HepG2 (cell line): ENCODE data around the gene TAP1. TPM values are rescaled to one million over a fixed set of nuclear protein-coding genes. Genes with fewer than 3 reads are reported as not detected.

Experiments used
- BORCS8-MEF2B ChIP-seq: sonication (generic); formaldehyde crosslinking; IDR thresholded peaks from 2 replicates; pipeline ENCODE4 v1.8.0; 2022; ENCODE audit warnings: mild to moderate bottlenecking, missing genetic modification reagents
- CEBPG ChIP-seq: IDR thresholded peaks from 2 replicates; pipeline ENCODE4 v1.6.1; 2016
- GABPA ChIP-seq, 2 experiments: IDR thresholded peaks; 2 replicates each; pipeline ENCODE4 v1.6.1; 2011 to 2016; ENCODE audit warnings: low read depth in 2 of 2, low read length in 1 of 2, missing biosample characterization in 1 of 2, missing genetic modification characterization in 1 of 2
- HDAC1 ChIP-seq: sonication (generic); formaldehyde crosslinking; IDR thresholded peaks from 2 replicates; pipeline ENCODE4 v1.5.1; 2020; ENCODE audit warnings: mild to moderate bottlenecking, missing genetic modification reagents
- HOXA9 ChIP-seq: sonication (generic); formaldehyde crosslinking; IDR thresholded peaks from 2 replicates; pipeline ENCODE4 v1.8.1; 2022; ENCODE audit warnings: missing genetic modification reagents, mild to moderate bottlenecking, moderate library complexity, borderline replicate concordance
- RNF219 ChIP-seq: sonication (generic); formaldehyde crosslinking; IDR thresholded peaks from 2 replicates; pipeline ENCODE4 v1.5.0; 2020; ENCODE audit warnings: mild to moderate bottlenecking, missing genetic modification reagents
- SALL1 ChIP-seq: sonication (generic); formaldehyde crosslinking; IDR thresholded peaks from 2 replicates; pipeline ENCODE4 v1.8.0; 2022; ENCODE audit warnings: mild to moderate bottlenecking, missing genetic modification reagents
- SNAI1 ChIP-seq: sonication (generic); formaldehyde crosslinking; IDR thresholded peaks from 2 replicates; pipeline ENCODE4 v1.5.0; 2020; ENCODE audit warnings: mild to moderate bottlenecking, missing genetic modification reagents, borderline replicate concordance
- TCF7L2 ChIP-seq: IDR thresholded peaks from 2 replicates; pipeline ENCODE4 v1.6.1; 2011; ENCODE audit warnings: mild to moderate bottlenecking, low read depth, low read length, moderate library complexity
- UBTF ChIP-seq: sonication (generic); formaldehyde crosslinking; IDR thresholded peaks from 2 replicates; pipeline ENCODE4 v1.4.0; 2020; ENCODE audit warnings: mild to moderate bottlenecking, missing genetic modification reagents
- ZMAT3 ChIP-seq: sonication (generic); formaldehyde crosslinking; conservative IDR thresholded peaks from 2 replicates; pipeline ENCODE4 v1.7.0; 2021; ENCODE audit warnings: missing genetic modification reagents
- ZNF225 ChIP-seq: sonication (generic); formaldehyde crosslinking; IDR thresholded peaks from 2 replicates; pipeline ENCODE4 v1.4.0; 2020; ENCODE audit warnings: mild to moderate bottlenecking, missing genetic modification reagents
- ZNF274 ChIP-seq: sonication (generic); formaldehyde crosslinking; IDR thresholded peaks from 2 replicates; pipeline ENCODE4 v1.5.1; 2020; ENCODE audit warnings: mild to moderate bottlenecking, missing genetic modification reagents
- ZNF44 ChIP-seq: sonication (generic); formaldehyde crosslinking; IDR thresholded peaks from 2 replicates; pipeline ENCODE4 v1.5.1; 2020; ENCODE audit warnings: mild to moderate bottlenecking, missing genetic modification reagents
- ZNF543 ChIP-seq: sonication (generic); formaldehyde crosslinking; IDR thresholded peaks from 2 replicates; pipeline ENCODE4 v1.4.0; 2020; ENCODE audit warnings: mild to moderate bottlenecking, missing genetic modification reagents
- ZNF564 ChIP-seq: sonication (generic); formaldehyde crosslinking; IDR thresholded peaks from 2 replicates; pipeline ENCODE4 v1.8.1; 2023; ENCODE audit warnings: mild to moderate bottlenecking, missing genetic modification reagents
- ZNF674 ChIP-seq: sonication (generic); formaldehyde crosslinking; IDR thresholded peaks from 2 replicates; pipeline ENCODE4 v1.5.0; 2020; ENCODE audit warnings: low read depth, mild to moderate bottlenecking, missing genetic modification reagents
- ZNF747 ChIP-seq: sonication (generic); formaldehyde crosslinking; IDR thresholded peaks from 2 replicates; pipeline ENCODE4 v1.8.1; 2023; ENCODE audit warnings: missing genetic modification reagents, mild to moderate bottlenecking, borderline replicate concordance
- ZNF788 ChIP-seq: sonication (generic); formaldehyde crosslinking; IDR thresholded peaks from 2 replicates; pipeline ENCODE4 v1.5.0; 2020; ENCODE audit warnings: mild to moderate bottlenecking, missing genetic modification reagents, borderline replicate concordance
- ZSCAN21 ChIP-seq: sonication (generic); formaldehyde crosslinking; IDR thresholded peaks from 2 replicates; pipeline ENCODE4 v1.8.0; 2022; ENCODE audit warnings: mild to moderate bottlenecking, missing genetic modification reagents, moderate library complexity, borderline replicate concordance
- polyA plus RNA-seq, 8 experiments: library from polyadenylated mRNA; depleted of rRNA in 3 of 8; stranded (reverse) in 7 of 8; unstranded in 1 of 8; fragments of >200 nt; fragmentation: Illumina TruSeq in 4 of 8; extraction: Trizol in 4 of 8; gene quantifications; 2 replicates each; pipeline versions ENCODE4 v1.2.1 to v1.2.3, GENCODE V29; 2011 to 2016; ENCODE audit warnings: low read depth in 4 of 8, missing spikeins in 1 of 8, mixed read lengths in 1 of 8; ENCODE audit not compliant: insufficient read depth in 1 of 8
- total RNA-seq, 5 experiments: library from RNA; depleted of rRNA; stranded (reverse); fragments of >200 nt; fragmentation: Illumina TruSeq; extraction: Trizol; gene quantifications; 2 replicates each; pipeline ENCODE4 v1.2.3, GENCODE V29; 2016; ENCODE audit warnings: low read depth in 1 of 5
- TF ChIP-seq, protein P1 (sequence below): sonication (generic); formaldehyde crosslinking; IDR thresholded peaks from 2 replicates; pipeline ENCODE4 v1.4.0; 2020; ENCODE audit warnings: missing genetic modification reagents, borderline replicate concordance

The TAP1 gene
- total and polyA plus RNA-seq, 2 of the 13 experiments (the other 11 are each of a cell fraction or from before 2014, with no cell fraction given), result 31.2 to 52.2 TPM

DNA sequence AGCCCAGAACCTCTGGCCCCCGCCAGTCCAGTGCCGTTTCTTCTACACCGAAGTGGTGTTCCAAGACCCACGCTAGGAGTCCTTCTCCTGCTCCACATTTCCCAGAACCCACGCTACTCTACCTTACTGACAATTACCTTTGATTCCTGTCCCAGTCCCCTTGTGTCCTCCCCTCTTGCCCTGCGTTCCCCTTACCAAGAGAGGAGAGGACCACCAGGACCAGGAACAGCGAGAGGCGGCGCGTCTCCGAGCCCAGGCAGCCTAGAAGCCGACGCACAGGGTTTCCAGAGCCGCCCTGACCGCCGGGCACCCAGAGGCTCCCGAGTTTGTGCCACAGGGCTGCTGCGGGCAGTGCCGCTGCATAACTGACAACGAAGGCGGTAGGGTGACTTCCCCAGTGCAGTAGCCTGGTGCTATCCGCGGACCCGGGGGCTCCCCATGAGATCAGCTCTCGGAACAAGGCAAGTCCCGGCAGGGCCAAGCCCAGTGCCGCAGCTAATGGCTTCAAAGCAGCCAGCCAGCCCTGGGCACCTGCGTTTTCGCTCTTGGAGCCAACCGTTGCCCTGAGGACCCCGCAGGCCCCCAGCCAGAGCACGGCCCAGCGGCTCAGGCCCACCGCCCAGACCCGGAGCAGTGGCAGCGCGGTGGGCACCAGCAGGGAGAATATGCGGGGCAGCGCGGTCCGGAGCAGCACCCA lies 512 bp downstream of the TAP1 start (continued):
- TF ChIP-seq ZNF674 (CRISPR knock-in tag) (peak; percentile 86), GABPA (IDR thresholded peaks at IDR 0.05; ENCODE audit: low read depth, low read length) (no peak), GABPA (CRISPR knock-in tag; IDR thresholded peaks at IDR 0.05; ENCODE audit: low read depth) (0 out of 2 replicates have a peak, but pooled peaks have one; percentile 4), ZNF564 (CRISPR knock-in tag) (peak; percentile 83), ZSCAN21 (CRISPR knock-in tag) (no peak), ZNF225 (CRISPR knock-in tag) (peak; percentile 34; the same call in 1 of the 2 replicates), ZNF788 (CRISPR knock-in tag) (peak; percentile 70; the same call in 1 of the 2 replicates), SALL1 (CRISPR knock-in tag) (peak; percentile 26; the same call in 1 of the 2 replicates), SNAI1 (0 out of 2 replicates have a peak, but pooled peaks have one; percentile 55), HDAC1 (CRISPR knock-in tag) (peak; percentile 52; the same call in 1 of the 2 replicates), TCF7L2 (no peak), ZNF747 (CRISPR knock-in tag) (0 out of 2 replicates have a peak, but pooled peaks have one; percentile 26), ZMAT3 (CRISPR knock-in tag) (peak; percentile 74; the same call in 1 of the 2 replicates), ZNF44 (CRISPR knock-in tag) (0 out of 2 replicates have a peak, but pooled peaks have one; percentile 12), CEBPG (no peak), UBTF (peak; percentile 93; the same call in 1 of the 2 replicates), ZNF274 (CRISPR knock-in tag) (peak; percentile 15; the same call in 1 of the 2 replicates), HOXA9 (CRISPR knock-in tag) (0 out of 2 replicates have a peak, but pooled peaks have one; percentile 34), ZNF543 (CRISPR knock-in tag) (peak; percentile 74), BORCS8-MEF2B (CRISPR knock-in tag) (0 out of 2 replicates have a peak, but pooled peaks have one; percentile 25), RNF219 (CRISPR knock-in tag) (no peak)
- TF ChIP-seq, protein P1, sequence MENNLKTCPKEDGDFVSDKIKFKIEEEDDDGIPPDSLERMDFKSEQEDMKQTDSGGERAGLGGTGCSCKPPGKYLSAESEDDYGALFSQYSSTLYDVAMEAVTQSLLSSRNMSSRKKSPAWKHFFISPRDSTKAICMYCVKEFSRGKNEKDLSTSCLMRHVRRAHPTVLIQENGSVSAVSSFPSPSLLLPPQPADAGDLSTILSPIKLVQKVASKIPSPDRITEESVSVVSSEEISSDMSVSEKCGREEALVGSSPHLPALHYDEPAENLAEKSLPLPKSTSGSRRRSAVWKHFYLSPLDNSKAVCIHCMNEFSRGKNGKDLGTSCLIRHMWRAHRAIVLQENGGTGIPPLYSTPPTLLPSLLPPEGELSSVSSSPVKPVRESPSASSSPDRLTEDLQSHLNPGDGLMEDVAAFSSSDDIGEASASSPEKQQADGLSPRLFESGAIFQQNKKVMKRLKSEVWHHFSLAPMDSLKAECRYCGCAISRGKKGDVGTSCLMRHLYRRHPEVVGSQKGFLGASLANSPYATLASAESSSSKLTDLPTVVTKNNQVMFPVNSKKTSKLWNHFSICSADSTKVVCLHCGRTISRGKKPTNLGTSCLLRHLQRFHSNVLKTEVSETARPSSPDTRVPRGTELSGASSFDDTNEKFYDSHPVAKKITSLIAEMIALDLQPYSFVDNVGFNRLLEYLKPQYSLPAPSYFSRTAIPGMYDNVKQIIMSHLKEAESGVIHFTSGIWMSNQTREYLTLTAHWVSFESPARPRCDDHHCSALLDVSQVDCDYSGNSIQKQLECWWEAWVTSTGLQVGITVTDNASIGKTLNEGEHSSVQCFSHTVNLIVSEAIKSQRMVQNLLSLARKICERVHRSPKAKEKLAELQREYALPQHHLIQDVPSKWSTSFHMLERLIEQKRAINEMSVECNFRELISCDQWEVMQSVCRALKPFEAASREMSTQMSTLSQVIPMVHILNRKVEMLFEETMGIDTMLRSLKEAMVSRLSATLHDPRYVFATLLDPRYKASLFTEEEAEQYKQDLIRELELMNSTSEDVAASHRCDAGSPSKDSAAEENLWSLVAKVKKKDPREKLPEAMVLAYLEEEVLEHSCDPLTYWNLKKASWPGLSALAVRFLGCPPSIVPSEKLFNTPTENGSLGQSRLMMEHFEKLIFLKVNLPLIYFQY, result peak; percentile 6; the same call in 1 of the 2 replicates
